SK-N-SH treated with all-trans-retinoic acid at 6 μM for 48 hours (cell line): ENCODE data around the gene DENND4B.

Experiments
- ATAC-seq: fragments of 200-7000 bp; cut with Tn5 transposase; 3 replicates; pipeline ENCODE4 v1.9.1; 2020; ENCODE audit warnings: mild to moderate bottlenecking, moderate library complexity
- ARNTL ChIP-seq: fragments of 450-650 bp; formaldehyde crosslinking; IDR thresholded peaks from 2 replicates; pipeline ENCODE4 v1.5.0; 2020; ENCODE audit warnings: low read depth, mild to moderate bottlenecking, moderate library complexity, borderline replicate concordance
- BACH2 ChIP-seq: fragments of 250-450 bp; sonication (Bioruptor Pico); IDR thresholded peaks from 2 replicates; pipeline ENCODE4 v1.9.0; 2021; ENCODE audit warnings: mild to moderate bottlenecking, borderline replicate concordance
- CSDC2 ChIP-seq: fragments of 250-450 bp; sonication (Bioruptor Pico); IDR thresholded peaks from 2 replicates; pipeline ENCODE4 v1.5.0; 2020; ENCODE audit warnings: mild to moderate bottlenecking, moderate library complexity
- CSRNP3 ChIP-seq: fragments of 250-450 bp; sonication (Bioruptor Pico); IDR thresholded peaks from 2 replicates; pipeline ENCODE4 v1.5.1; 2021; ENCODE audit warnings: mild to moderate bottlenecking, moderate library complexity
- GLIS3 ChIP-seq: fragments of 250-450 bp; sonication (Bioruptor Pico); IDR thresholded peaks from 2 replicates; pipeline ENCODE4 v1.5.0; 2020; ENCODE audit warnings: mild to moderate bottlenecking, moderate library complexity
- OSR1 ChIP-seq: fragments of 250-450 bp; sonication (Bioruptor Pico); IDR thresholded peaks from 2 replicates; pipeline ENCODE4 v1.8.0; 2022; ENCODE audit warnings: moderate library complexity, mild to moderate bottlenecking, inconsistent platforms
- PPARA ChIP-seq: fragments of 250-450 bp; sonication (Bioruptor Pico); IDR thresholded peaks from 2 replicates; pipeline ENCODE4 v1.5.0; 2020; ENCODE audit warnings: mild to moderate bottlenecking, borderline replicate concordance
- RARB ChIP-seq: fragments of 250-450 bp; sonication (Bioruptor Pico); IDR thresholded peaks from 2 replicates; pipeline ENCODE4 v1.8.0; 2021; ENCODE audit warnings: mild to moderate bottlenecking, moderate library complexity
- SNAI2 ChIP-seq: fragments of 250-450 bp; sonication (Bioruptor Pico); IDR thresholded peaks from 2 replicates; pipeline ENCODE4 v1.5.0; 2020; ENCODE audit warnings: mild to moderate bottlenecking, moderate library complexity
- TCF4 ChIP-seq: fragments of 250-450 bp; sonication (Bioruptor Pico); IDR thresholded peaks from 2 replicates; pipeline ENCODE4 v1.8.0; 2021; ENCODE audit warnings: mild to moderate bottlenecking, moderate library complexity, borderline replicate concordance
- TOX ChIP-seq: fragments of 250-450 bp; sonication (Bioruptor Pico); IDR thresholded peaks from 2 replicates; pipeline ENCODE4 v1.8.0; 2021; ENCODE audit warnings: mild to moderate bottlenecking, moderate library complexity, borderline replicate concordance
- TSHZ2 ChIP-seq: fragments of 250-450 bp; sonication (Bioruptor Pico); IDR thresholded peaks from 2 replicates; pipeline ENCODE4 v1.5.0; 2020; ENCODE audit warnings: mild to moderate bottlenecking, moderate library complexity
- ZFP3 ChIP-seq: fragments of 250-450 bp; sonication (Bioruptor Pico); IDR thresholded peaks from 2 replicates; pipeline ENCODE4 v1.5.0; 2020; ENCODE audit warnings: mild to moderate bottlenecking, moderate library complexity
- ZFP30 ChIP-seq: fragments of 450-650 bp; formaldehyde crosslinking; IDR thresholded peaks from 2 replicates; pipeline ENCODE4 v1.5.0; 2022; ENCODE audit warnings: mild to moderate bottlenecking, moderate library complexity
- ZNF565 ChIP-seq: fragments of 450-650 bp; formaldehyde crosslinking; conservative IDR thresholded peaks from 2 replicates; pipeline ENCODE4 v1.5.0; 2020; ENCODE audit warnings: low read depth, mild to moderate bottlenecking, moderate library complexity
- ZNF70 ChIP-seq: fragments of 450-650 bp; formaldehyde crosslinking; IDR thresholded peaks from 2 replicates; pipeline ENCODE4 v1.5.0; 2020; ENCODE audit warnings: mild to moderate bottlenecking, moderate library complexity
- ZNF8 ChIP-seq: fragments of 450-650 bp; formaldehyde crosslinking; IDR thresholded peaks from 2 replicates; pipeline ENCODE4 v1.5.0; 2020; ENCODE audit warnings: mild to moderate bottlenecking, moderate library complexity
- TF ChIP-seq, protein P1 (sequence below): fragments of 250-450 bp; sonication (Bioruptor Pico); IDR thresholded peaks from 2 replicates; pipeline ENCODE4 v1.8.0; 2020; ENCODE audit warnings: mild to moderate bottlenecking, moderate library complexity, borderline replicate concordance
- TF ChIP-seq, protein P2 (sequence below): fragments of 250-450 bp; sonication (Bioruptor Pico); IDR thresholded peaks from 2 replicates; pipeline ENCODE4 v1.5.1; 2020; ENCODE audit warnings: low read depth, mild to moderate bottlenecking, moderate library complexity

Gene DENND4B

DNA sequence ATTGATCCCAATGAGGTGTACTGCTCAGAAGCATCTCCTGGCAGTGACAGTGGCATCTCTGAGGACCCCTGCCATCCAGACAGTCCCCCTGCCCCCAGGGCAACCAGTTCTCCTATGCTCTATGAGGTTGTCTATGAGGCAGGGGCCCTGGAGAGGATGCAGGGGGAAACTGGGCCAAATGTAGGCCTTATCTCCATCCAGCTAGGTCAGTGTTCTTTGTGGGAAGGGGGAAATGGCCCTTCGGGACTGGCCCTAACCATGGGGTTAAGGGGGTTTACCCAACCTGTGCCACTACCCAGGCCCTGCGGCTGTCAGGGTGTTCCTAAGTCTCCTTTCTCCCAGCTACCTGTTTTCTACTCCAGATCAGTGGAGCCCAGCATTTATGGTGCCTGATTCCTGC, 22.5 kb upstream of the DENND4B start:
- TF ChIP-seq RARB (CRISPR knock-in tag) (no peak), OSR1 (CRISPR knock-in tag) (no peak), CSDC2 (no peak), CSRNP3 (CRISPR knock-in tag) (no peak), PPARA (no peak), ARNTL (CRISPR knock-in tag) (no peak), TCF4 (CRISPR knock-in tag) (no peak)
- TF ChIP-seq, protein P1, sequence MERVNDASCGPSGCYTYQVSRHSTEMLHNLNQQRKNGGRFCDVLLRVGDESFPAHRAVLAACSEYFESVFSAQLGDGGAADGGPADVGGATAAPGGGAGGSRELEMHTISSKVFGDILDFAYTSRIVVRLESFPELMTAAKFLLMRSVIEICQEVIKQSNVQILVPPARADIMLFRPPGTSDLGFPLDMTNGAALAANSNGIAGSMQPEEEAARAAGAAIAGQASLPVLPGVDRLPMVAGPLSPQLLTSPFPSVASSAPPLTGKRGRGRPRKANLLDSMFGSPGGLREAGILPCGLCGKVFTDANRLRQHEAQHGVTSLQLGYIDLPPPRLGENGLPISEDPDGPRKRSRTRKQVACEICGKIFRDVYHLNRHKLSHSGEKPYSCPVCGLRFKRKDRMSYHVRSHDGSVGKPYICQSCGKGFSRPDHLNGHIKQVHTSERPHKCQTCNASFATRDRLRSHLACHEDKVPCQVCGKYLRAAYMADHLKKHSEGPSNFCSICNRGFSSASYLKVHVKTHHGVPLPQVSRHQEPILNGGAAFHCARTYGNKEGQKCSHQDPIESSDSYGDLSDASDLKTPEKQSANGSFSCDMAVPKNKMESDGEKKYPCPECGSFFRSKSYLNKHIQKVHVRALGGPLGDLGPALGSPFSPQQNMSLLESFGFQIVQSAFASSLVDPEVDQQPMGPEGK (CRISPR knock-in tag) = no peak
- ATAC-seq = no peak

GRCh38 chr1:153968408-153968807, 21.9 kb upstream of the DENND4B start:
- no peak for ATAC-seq
- TF ChIP-seq, protein P1 (CRISPR knock-in tag) = no peak
- TF ChIP-seq, protein P2, sequence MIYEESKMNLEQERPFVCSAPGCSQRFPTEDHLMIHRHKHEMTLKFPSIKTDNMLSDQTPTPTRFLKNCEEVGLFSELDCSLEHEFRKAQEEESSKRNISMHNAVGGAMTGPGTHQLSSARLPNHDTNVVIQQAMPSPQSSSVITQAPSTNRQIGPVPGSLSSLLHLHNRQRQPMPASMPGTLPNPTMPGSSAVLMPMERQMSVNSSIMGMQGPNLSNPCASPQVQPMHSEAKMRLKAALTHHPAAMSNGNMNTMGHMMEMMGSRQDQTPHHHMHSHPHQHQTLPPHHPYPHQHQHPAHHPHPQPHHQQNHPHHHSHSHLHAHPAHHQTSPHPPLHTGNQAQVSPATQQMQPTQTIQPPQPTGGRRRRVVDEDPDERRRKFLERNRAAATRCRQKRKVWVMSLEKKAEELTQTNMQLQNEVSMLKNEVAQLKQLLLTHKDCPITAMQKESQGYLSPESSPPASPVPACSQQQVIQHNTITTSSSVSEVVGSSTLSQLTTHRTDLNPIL (CRISPR knock-in tag) = no peak
- no peak for TF ChIP-seq ZNF565 (CRISPR knock-in tag)
- TF ChIP-seq TSHZ2 = no peak
- no peak for TF ChIP-seq BACH2 (CRISPR knock-in tag)
- no peak for TF ChIP-seq ZNF8 (CRISPR knock-in tag)
- TF ChIP-seq ZFP30 = no peak
- TF ChIP-seq ZFP3 = no peak
- TF ChIP-seq ARNTL (CRISPR knock-in tag) = no peak
- TF ChIP-seq SNAI2 = no peak
- no peak for TF ChIP-seq ZNF70
- no peak for TF ChIP-seq TOX (CRISPR knock-in tag)
- no peak for TF ChIP-seq GLIS3 (CRISPR knock-in tag)
- no peak for TF ChIP-seq OSR1 (CRISPR knock-in tag)
- no peak for TF ChIP-seq TCF4 (CRISPR knock-in tag)
- no peak for TF ChIP-seq PPARA

GRCh38 chr1:153968000-153968363, 21.5 kb upstream of the DENND4B start:
- ATAC-seq = no peak
- TF ChIP-seq, protein P2 (CRISPR knock-in tag) = no peak
- no peak for TF ChIP-seq TSHZ2
